GM19025 (cell line): ENCODE results near the gene ANGPTL5.
"Not testable (repeated sequence)": the region's sequence is repeated elsewhere in the genome, so short reads cannot be mapped to it uniquely, and the experiment has no call there.

Experiments used
- ATAC-seq: cut with Tn5 transposase; IDR thresholded peaks from one replicate; pipeline ENCODE4 v1.9.1; 2021; ENCODE audit warnings: mild to moderate bottlenecking, low read depth, moderate library complexity; ENCODE audit not compliant: unreplicated experiment

Gene ANGPTL5

DNA sequence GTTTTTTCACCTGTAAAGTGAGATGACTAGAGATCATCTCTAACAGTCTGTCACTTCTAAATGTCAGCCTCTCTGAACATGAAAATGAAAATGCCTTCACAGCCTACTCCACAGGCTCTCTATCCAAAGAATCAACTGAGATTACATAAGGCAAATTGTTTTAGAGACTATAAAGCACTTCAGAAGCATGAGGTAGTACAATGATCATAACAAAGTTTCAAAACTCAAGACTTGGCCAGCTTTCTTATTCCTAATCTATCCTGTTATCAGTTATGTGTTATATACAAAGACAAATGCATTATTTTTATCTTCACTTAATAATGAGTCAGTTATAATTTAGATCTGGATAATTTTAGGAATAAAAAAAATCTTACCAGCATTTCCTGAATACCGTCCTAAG lies 21.8 kb downstream of the ANGPTL5 start:
- no peak for ATAC-seq

- no peak for ATAC-seq
Measured at GRCh38 chr11:101889767-101890166, 26.6 kb downstream of the ANGPTL5 start.

GRCh38 chr11:101885631-101886030 lies 30.7 kb downstream of the ANGPTL5 start:
- no peak for ATAC-seq

- ATAC-seq, result no peak
Measured at GRCh38 chr11:101881586-101881985, 34.7 kb downstream of the ANGPTL5 start.

DNA sequence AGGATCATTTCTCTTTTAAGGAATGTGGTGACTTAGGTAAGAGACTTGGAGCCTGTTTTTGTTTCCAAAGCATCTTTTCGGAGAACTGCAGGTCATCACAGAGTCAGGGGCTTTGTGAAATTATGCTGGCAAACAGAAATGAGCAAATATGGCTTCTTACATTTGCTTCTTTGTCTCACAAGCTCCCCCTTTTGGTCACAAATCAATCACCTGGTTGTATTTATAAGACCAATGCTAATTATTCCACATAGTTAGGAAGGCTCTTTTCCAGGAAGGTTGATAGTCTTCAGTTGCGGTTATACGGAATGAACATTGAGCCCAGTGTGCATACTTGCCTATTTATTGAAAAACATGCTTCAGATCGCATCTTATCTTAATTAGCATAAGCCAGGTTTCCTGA lies 36.1 kb downstream of the ANGPTL5 start:
- ATAC-seq, result no peak

DNA sequence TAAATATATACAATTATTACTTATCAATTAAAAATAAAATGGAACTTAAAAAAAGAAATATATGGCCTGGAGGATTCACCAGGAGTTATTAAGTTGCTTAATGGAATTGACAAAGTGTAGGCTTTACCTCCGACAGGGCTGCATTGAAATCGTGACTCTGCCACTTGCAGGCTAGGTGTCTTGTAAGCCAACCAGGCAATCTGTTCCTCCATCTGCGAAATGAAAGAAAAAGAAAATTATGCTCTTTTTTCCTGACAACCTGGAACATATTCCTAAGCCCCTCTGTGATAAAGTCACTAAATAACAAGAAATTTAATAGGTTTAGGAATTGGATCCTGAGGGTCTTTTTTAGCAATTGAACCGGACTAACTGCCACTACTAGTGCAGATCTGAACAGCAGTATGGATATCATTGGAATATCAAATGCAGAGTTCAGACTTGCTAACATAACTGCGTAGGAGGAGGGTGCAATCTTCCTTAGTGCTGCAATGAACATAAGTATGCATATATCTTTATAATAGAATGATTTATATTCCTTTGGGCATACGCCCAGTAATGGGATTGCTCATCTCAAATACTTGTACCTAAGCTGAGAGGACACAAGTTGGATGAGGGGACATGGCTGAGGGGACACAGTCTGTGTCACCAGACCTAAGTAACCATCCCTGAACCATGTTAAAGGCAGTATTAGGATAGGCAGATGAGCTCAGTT lies 44.0 kb downstream of the ANGPTL5 start:
- ATAC-seq, result no peak

DNA sequence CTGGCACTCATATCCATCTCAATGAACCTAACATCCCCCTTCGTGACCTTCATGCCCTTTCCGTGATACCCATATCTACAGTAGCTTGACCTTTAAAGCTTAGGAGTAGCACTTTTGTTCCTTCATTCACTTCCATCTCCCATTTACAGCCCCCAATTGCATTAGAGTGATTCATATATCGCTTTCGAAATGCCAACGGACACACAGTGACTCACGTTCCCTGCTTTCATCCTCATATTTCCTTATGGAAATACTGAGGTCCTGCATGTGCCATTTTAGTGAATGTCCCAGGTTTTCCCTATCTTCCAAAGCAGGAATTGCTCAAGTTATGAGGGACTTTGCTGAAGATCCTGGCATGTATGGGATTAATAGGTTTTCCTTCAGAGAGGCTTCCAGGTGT lies 45.8 kb downstream of the ANGPTL5 start:
- ATAC-seq, result no peak

- ATAC-seq, result no peak
Measured at GRCh38 chr11:101867951-101868350, 48.4 kb downstream of the ANGPTL5 start.

DNA sequence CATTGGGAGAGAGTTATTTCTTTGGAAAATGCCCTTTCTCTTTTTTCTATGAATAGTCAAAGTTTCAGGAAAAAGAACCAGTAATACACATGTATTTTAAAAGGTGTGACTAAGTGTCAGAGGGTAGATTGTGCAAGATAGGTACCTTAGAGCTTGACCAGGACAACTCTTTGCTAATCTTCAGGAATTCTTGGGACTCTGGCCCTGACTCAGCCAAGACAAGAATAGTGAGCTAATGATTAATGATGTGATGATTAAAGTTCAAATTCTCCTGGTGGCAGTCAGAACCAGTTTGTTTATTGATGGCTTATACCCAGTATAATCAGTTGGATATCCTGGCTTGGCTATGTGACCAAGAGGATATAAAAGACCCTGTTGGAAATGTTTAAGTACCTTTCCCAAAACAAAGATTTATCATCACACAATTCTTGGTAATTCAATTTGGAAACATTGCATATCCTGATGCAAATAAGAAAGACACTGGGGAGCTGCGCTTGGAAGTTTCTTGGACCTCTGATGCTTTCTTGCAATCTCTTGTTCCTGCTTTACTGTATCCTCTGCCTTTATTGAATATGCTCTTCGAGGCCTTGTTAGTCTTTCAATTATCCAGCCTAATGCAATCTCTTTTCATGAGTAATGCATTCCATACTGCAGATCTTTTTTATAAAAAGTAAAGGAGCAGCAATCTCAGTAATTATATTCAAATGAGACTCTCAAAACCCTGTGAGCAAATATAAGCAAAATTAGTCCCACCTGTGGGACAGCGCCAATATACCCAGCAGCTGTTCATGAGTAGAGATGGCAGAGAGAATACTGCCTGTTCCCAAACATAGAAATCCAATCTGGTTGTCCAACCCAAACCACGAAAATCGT lies 49.5 kb downstream of the ANGPTL5 start:
- ATAC-seq, result no peak

DNA sequence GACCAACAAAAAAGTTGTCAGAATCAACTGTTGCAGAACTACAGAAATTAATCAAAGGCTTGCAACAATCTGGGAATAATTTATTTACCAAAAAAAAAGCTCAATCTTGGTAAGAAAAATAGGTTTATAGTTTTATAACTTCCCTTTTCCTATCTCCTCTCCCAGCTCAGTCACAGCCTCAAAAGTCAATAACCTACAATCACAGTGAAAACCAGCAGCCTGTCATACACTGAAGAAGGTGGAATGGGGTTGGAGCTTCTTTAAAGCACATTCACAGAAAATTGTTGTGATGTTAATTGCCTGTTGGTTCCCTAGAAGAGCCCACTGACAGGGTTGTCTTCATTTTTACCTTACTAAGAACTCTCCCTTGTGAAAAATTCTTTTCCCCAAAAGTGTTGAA lies 52.2 kb downstream of the ANGPTL5 start:
- ATAC-seq, result no peak

GRCh38 chr11:101863361-101863760 lies 53.0 kb downstream of the ANGPTL5 start:
- ATAC-seq, result no peak

- no peak for ATAC-seq
Measured at GRCh38 chr11:101862391-101863233, 53.7 kb downstream of the ANGPTL5 start.

GRCh38 chr11:101860696-101861427 lies 55.5 kb downstream of the ANGPTL5 start:
- ATAC-seq, result no peak

GRCh38 chr11:101852260-101852659 lies 64.1 kb downstream of the ANGPTL5 start:
- ATAC-seq, result not testable (repeated sequence)

DNA sequence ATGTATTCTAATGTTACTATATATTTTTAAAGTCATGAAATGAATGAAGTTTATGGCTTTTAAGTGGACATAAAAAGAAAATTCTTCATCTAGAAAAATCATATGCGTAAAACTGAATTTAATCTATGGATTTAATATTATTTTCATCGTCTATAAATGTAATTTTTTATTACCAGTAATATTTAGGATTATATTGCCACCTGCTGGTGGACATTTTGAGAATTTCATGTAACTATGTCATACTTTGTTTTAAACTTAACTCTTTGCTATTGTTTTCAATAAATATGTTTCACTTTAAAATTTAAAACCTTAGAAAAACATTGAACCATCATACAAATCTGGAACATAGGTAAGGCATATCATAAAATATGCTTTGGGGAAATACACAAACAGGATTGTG lies 68.1 kb downstream of the ANGPTL5 start:
- no peak for ATAC-seq

GRCh38 chr11:101844608-101845007 lies 71.7 kb downstream of the ANGPTL5 start:
- no peak for ATAC-seq

GRCh38 chr11:101840704-101841103 lies 75.6 kb downstream of the ANGPTL5 start:
- no peak for ATAC-seq
